Stimulated activated CD8-positive, alpha-beta memory T cell treated with anti-CD3 and anti-CD28 coated beads, Interleukin-2, amount 100 ng/mL, for 1 hour (primary cell): ENCODE data around the gene DELE1.

Experiments
- DNase-seq, 2 donors: peaks; one replicate each; pipeline ENCODE4 v3.0.0-alpha.2; 2020; ENCODE audit warnings: low read depth in 2 of 2

Gene DELE1

DNA sequence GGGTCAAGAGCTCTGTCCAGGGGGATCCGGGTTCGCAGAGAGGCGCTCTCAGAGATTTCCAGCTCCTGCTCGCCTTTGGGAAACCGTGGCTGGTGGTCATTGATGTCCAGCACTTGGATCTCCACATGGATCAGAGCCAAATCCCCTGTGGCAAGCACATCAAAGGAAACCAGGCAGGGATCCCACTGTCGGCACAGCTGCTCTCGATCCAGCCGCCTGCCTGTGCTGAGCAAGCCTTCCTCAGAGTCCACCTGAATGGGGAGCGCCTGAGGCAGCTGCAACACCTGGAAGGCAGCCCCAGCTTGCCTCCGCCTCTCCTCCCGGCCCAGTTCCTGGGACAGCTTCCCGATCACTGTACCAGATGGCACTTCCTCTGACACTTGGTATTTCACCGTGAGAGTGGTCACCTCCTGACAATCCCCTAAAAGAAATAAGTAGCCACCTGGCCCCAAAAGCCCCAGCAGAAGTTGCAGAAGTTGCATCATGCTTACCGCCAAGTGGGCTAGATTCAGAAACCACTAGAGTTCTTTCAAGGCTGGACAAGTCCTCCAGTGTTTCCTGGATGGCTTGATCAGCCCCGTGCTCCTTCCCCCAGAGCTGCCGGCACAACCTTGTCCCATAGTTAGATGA, 33.8 kb downstream of the DELE1 start:
- DNase-seq: no peak

DNA sequence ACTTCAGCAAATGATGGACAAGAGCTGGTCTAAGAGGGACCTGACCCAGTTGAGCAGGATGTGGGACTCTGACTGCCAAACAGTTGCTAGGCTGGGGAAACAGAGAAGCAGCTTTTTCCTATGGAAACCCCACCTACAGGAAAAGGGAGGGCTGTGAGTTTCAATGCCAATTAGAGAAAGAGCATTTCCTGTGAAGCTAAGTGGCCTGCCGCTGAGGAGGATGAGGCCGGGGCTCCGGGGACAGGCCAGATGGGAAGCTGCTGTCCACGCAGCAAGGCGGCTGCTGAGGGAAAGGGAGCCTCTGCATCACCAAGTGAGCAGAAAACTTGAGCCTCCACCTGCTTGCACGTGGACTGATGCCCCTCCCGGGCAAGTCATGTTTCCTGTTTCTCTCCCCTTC, 34.4 kb downstream of the DELE1 start, which contains the start of gene PCDH12:
PCDH12 (minus strand) TSS at position 90 of the 400 bp plus-strand sequence. CDS start 351 bp downstream, outside the sequence.
- no peak for DNase-seq

DNA sequence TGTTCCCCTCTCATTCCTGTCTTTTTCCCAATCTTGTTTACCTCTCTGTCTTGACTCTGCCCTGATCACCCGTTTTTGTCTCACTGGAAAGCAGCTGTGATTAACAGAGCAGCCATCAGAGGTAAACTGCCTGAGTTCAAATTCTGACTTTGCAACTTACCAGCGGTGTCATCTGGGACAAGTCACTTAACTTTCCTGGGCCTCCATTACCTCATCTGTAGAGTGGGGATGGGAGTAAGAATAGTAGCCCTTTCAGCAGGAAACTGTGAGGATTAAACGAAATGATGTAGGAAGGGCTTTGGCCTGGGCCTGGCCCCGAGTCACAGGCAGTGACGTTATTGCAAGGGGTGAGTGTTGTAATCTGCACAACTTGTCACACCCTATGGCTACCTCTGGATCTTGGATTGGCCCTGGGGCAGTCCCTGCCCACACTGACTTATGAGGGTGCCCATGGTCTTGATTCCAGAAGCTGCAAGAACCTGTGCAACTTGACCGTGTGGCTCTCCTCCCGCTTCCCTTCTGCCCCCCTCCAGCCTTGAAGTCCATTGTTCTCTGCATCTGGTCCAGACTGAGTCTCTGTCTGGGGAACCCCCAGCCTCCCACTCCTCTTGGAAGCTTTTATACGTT, 35.0 kb downstream of the DELE1 start:
- DNase-seq: no peak

DNA sequence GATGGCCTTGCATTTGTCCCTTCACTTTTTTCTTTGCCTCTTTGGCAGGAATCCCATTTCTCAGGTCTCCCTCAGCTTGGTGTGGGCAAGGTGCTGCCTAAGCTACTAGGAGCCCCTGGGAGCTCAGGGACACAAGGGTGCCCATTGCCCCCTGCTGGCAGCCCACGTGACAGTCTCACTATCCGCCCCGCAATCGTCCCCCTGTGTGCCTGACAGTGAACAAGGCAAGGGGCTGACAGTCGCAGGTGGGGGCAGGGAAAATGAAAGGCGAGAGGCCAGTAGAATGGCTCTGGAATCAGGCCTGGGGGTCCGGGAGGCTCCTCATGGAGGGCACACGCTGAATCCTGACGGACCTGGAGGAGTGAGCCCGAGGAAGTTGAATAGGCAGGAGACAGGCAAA, 36.3 kb downstream of the DELE1 start:
- DNase-seq: no peak

DNA sequence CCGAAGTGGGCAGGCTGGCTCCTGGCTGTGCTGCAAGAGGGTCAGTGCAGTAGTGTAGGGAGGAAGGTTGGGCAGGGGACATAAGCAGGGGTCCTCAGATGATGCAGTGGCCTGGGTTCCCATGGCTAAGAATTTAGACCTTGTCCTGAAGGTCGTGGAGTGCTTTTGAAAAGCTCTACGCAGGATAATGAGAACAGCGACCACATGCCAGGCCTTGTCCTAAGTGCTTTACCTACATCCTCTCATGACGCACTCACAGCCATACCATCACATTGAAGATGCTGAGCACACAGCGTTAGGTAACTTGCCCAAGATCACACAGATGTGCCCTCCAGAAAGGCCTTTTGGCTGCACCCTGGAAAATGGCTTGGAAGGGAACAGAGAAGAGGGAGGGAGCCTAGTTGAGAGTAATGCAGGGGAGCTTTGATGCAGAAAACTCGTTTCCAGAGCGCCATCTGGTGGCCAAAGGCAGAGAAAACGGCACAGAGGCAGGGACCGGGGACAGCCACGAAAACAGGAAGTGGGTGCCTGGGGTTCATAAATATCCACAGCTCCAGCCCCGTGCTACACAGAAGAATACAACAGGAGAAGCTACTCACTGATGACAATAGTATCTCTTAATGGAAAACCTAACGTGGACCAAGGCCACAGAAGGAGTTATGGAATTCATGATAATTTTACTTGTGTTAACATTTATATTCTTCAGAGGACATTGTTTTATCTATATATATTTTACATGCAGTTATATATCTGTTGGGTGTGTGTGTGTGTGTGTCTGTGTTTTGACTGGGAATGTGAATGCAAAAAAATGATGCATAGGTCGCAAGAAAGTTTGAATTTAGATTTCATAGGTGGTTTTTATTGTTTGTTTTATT, 37.0 kb downstream of the DELE1 start:
- peak; percentile 81 to 82 for DNase-seq

DNA sequence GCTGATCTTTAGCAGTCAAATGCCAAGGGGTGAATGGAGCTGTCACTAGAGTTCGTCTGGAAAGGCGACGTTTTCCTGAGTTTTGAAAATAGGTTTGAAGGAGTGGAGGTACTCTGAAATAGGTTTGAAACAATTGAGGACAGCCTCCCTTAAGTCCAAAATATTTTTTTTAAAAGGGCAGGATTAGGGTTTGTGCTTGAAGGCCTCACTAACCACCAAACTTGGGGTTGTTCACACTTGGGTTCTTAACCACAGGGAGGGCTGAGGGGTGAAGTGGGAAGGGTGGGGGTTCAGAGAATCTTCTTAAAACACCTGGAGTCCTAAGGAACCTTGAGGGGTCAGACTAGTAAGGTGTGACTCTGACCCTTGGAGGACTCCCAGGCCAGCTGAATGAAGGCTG, 37.8 kb downstream of the DELE1 start:
- no peak for DNase-seq

DNA sequence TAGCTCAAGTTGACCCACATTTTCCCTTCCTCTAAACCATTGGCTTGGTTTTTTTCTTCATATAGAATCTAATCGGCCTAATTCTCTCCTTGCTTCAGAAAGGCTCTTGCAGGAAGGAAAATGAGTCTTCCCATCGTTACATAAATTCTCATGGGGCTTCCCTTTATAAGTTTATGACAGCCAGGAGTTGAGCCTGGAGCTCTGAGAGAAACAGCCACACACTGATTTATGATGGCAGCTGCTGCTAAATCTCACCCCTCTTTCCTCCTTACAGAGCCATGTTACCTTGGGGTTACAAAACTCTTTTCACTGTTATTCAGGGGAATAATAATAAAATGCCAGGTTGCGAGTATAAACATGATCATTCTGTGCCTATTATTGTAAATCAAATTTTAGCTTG, 40.0 kb downstream of the DELE1 start:
- DNase-seq: no peak

DNA sequence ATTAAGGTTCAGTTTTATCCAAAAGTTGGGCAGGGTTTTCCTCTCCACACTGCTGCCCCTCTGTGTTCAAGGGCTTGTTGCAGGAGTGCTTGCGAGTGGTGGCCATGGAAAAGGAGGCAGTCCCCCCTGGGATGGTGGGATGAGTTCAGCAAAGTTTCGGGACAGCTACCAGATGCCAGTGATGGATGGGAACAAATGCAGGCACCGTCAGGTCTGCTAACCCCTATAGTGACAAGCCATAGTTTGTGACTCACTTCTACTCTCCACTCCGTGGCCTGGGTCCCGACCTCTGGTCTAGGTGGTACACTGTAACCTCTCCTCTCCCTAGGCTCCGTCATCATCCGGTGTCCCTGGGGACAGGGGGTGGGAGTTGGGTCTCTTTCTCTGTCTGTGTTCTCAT, 41.4 kb downstream of the DELE1 start:
- DNase-seq: no peak

DNA sequence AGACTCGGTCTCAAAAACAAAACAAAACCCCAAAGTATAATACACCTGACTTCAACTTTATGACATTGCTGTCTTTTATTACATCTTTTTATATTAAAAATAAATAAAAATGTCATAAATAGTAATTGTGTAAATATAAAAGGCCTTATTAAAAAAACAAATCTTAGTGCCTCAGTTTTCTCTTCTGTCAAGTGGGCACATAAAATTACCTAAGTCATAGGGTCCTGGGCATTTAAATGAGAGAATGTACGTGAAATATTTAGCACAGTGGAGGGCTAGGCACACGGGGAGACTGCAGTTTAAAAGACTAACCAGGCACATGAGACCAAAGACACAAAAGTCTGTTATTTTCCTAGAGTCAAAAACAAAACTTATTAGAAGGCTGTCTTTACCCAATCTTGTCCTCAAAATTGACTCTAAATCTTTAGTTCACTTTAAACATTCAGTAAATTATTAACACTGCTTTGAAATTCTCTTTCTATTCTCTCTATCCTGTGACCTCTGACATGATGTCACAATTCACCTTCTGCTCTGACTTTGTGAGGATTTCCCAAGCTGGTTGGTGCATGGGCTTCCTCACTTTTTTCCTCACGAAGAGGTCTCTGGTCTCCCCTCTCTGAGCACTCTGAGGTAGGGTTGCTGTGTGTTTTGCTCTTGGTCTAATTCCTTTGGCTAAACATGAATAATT, 42.7 kb downstream of the DELE1 start:
- no peak for DNase-seq

DNA sequence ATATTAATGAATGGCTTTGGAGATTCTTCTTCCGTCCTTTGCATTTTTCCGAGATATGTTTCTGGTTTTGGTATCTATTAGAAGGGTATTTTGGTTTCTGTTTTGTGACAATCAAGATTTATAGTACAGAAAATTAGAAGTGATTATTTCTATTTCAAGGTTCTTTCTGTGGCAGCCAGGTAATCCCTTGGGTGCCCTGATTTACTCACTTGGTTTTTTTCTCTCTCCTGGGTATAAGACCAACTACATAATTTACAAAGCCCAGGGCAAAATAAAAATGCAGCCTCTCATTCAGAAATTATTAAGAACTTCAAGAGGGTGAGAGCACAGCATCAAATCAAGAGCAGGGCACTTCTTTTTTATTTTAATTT, 43.3 kb downstream of the DELE1 start:
- DNase-seq: no peak

DNA sequence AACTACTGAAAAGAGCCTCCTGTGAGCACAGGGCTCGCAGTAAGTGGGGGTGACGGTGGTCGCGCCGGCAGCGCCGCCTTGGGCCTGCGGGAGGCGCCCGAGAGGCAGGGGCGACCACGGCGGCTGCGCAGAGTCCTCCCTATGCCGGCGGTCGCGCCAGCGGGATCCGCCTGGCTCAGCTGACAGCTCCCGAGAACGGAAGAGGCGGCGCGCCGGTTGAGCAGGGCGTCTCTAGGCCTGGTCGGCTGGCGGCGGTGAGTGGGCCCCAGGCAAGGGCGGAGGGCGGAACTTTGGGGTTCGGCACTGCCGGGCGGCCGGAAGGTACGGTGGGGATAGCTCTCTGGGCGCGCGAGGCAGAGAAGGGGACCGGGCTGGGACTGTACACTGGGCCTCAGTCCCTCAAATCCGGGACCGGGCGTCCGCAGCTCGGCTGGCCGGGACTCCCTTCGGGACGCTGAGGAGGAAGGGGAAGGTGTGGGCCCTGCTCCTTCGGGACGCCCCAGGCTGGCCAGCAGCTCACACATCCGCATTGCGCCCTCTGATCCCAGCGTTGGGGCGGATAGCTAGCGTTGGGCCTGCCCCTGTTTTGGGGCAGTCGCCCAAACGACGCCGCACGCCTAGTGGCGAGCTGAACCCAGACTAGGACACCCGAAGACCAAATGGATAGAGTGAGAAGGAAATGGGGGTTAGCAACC, 45.4 kb downstream of the DELE1 start, which contains the start of gene RNF14:
RNF14 (plus strand) TSS at position 192 of the 695 bp plus-strand sequence. CDS start 4,484 bp downstream, outside the sequence.
- peak; percentile 85 to 88 for DNase-seq

DNA sequence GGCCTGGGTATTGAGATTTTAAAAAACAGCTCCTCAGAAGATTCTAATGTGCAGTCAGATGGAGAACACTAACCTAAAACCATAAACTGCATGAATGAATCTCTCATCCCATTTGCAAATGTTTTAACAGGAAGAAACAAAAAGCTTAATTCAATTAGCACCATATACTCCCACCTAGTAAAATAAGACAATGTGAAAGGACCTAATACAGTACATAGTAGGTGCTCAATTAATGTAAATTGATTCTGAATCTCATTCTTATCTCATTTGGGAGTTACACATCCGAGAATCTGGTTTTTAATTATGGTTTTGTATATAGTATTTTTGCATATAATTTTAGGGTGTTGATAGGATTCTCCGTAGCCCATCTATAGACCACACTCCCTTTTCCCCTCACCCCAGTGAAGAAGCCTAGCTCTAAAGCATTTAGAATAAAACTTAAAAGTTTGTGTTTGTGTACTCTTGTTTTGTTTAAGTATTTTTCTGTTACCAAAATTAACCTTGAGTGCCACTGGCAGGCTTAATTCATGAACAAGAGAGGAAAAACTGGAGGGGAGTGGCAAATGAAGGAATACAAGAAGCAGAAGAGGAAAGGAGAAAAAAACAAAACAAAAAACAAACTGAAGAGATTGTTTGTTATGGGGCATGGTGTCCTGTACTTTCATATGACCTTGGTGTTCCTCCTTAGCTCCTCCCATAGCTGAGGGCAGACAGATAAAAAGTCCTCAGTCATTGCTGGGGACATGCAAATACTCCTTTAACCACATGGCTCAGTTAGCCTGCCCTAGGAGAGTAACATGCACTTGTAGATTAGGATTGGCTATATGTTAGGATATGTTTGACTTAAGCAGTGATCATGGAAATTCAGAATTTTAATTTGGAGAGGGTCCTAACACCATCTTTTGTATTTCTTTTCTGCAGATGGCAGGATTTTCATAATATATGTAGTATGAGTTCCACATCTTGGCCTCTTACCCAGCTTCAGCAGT, 46.4 kb downstream of the DELE1 start:
- DNase-seq: no peak

DNA sequence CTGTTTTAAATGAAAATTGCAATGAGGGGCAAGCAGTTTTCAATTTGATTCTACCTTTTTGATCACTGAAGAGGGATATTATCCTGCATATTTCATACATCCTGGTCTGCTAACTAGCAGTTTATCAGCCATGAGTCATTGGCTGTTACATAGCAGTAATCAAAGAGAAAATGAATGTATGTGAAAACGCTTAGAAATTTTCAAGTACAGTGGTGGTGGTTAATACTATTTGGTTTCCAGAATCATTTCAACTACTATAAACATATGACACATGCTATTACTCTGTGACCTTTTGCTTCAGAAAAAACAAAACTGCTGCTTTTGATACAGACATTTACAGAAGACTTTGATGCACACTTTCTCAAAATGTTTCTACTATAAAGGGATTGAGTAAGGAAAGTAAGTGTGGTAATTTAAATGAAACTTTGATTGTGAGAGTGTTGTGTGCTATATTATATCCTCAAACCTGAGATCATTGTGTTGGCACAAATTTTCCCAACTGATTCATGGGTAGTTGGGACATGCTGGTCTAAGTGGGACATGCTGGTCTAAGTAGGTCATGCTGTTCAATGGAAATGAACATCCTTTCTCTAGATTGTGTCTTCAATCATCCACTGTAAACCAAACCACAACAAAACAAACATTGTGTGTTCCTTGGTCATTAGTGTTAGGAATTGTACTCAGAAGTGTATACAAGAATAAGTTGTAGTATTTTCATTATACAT, 50.4 kb downstream of the DELE1 start:
- no peak for DNase-seq

DNA sequence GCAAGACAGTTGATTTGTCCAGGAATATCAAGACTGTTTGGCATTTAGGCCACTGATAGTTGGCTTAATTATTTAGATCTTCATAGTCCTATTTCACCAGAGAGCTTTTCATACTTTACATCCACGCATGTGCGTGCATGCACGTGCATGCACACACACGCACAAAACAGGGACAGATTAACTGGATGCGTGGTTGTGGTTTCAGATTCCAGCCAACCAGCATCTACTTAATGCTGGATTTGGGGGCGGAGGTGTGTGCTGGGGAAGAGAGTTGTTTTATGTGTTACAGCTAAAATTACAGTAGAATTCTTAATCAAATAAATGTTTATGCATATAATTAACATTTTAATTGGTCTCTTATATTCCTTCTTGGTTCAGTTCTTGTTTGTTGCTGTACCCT, 52.5 kb downstream of the DELE1 start:
- no peak for DNase-seq

DNA sequence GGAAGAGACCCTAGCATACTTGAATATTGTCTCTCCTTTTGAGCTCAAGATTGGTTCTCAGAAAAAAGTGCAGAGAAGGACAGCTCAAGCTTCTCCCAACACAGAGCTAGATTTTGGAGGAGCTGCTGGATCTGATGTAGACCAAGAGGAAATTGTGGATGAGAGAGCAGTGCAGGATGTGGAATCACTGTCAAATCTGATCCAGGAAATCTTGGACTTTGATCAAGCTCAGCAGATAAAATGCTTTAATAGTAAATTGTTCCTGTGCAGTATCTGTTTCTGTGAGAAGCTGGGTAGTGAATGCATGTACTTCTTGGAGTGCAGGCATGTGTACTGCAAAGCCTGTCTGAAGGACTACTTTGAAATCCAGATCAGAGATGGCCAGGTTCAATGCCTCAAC, 54.7 kb downstream of the DELE1 start:
- DNase-seq: no peak

DNA sequence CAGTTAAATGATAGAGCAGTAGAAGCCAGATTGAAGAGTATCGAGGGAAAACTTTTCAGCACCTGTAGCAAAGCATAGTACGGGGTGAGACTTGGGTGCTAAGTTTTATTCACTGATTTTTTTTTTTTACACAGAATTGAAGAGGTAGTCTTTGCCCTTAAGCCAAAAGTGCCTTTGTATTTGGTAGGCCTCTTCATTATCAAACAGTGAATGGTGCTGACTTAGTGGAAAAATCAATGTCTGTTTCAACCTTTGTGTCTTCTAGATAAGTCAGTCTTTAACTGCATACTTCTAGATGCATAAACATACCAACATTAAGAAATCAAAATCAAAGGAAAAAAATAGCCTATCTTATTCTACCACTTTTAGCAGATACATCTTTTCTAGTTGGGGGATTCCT, 59.0 kb downstream of the DELE1 start:
- no peak for DNase-seq

DNA sequence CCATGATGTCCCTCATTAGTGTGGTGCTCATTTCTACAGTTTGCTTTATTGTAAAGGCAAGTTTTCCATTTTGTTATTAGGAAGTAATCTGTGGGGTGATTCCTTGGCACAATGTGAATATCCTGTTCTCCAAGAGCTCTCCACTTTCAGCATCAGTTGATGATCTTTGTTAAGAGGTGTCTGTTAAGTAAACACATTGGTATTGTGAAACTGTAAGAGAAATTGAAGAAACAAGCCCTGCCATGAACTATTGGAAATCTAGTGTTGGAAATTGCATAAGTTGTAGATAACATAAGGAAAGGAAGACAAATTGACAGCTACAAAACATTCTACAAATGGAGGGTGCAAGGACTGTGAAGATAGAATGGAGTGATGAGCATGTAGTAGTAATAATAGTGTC, 62.4 kb downstream of the DELE1 start:
- DNase-seq: no peak

DNA sequence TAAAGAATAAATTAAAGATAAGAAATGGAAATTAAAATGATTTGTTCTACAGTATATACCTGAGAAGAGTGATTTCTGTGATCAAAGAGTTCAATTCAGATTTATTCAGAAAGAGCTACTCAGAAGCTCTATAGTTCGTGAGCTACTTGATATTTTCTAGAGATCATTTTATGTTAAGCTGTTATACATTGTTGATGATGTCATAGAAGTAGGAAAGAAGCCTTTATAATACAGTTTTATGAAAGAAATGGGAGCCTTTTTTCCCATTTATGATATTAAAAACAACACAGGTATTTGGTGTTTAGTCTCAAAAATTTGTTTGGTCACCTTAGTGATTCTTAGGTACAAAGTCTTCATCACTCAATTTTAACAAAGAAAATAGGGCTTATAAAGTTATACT, 66.0 kb downstream of the DELE1 start:
- DNase-seq: no peak
